ENCODE results near the gene WASF3. TPM values are rescaled to one million over a fixed set of nuclear protein-coding genes. Genes with fewer than 3 reads are reported as not detected.
"Not testable (repeated sequence)": the region's sequence is repeated elsewhere in the genome, so short reads cannot be mapped to it uniquely, and the experiment has no call there.

WASF3 gene
- total RNA-seq, 1 experiment from 2014 or later: 6.5 TPM

DNA sequence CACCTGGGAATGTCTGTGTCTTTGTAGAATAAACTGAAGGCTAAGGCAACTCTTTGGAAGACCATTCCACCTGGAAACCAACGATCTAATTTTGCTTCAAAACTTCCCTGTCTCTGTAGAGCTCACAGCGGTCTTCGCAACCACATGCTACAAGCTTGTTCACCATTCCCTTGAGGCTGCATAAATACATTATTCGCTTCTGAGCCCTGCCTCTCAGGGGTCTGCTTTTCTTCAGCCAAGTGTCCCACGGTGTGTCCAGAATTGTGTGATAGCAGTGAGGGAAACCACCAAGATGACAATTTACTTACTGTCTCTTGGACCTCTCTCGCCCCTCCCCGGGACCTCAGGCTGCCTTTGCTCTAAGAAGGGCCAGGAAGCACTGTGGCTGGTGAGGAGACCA lies 152.0 kb downstream of the WASF3 start:
- DNase-seq (ENCODE audit: low read depth): no peak

DNA sequence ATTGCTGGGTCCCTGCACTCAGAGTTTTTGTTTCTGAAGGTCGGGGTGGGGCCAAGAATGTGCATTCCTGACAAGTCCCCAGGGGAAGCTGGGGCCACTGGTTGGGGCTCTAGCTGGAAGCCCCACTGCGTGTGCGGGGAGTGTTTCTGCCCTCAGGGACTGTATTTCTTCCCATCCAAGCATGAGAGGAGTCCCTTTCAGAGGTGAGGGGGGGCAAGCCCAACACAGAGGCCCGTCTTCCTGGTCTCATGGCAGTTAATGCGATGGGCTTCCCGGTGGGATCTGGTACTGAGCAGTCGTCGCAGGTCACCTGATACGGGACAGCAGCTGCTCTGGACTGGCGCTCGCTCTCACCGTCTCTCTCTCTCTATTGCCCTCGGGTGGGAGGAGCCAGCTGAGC lies 152.7 kb downstream of the WASF3 start:
- no peak for DNase-seq (ENCODE audit: low read depth)

DNA sequence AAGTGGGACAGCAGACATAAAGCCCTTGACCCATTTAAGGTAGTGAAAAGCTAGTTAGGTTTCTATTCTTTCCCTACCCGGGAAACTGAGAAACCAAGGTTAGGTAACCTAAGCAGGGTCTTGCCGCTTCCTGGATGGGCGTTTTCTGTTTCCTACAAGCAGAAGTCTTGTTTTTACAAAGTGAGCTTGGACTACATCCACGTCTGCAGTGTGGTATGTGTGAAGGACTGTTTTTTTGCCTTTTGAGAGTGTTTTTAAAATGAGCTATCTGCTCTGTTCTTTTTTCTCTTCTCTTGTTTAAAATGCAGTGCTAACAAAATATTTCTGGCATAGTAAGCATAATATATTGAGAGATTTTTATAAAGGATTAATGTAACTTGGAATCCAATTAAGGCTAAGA lies 153.7 kb downstream of the WASF3 start:
- DNase-seq (ENCODE audit: low read depth): no peak

DNA sequence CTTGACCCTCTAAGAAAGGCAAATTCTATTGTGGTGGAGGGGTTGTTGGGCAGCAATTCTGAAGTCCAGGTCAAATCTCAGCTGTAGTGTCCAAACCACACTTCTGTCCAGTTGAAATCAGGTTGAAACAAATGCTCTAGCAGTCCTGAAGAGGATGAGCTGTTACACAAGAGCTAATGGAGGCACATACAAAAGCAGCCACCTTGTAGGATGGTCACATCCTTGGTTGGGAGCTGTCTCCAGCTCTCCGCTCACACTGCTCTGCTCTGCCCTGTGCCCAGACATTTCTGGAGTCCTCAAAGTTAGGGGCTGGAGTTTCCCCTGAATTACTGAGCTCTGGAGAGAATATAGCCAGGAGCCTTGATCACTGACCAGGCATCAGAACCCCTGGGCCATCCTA lies 155.9 kb downstream of the WASF3 start:
- DNase-seq (ENCODE audit: low read depth): no peak

DNA sequence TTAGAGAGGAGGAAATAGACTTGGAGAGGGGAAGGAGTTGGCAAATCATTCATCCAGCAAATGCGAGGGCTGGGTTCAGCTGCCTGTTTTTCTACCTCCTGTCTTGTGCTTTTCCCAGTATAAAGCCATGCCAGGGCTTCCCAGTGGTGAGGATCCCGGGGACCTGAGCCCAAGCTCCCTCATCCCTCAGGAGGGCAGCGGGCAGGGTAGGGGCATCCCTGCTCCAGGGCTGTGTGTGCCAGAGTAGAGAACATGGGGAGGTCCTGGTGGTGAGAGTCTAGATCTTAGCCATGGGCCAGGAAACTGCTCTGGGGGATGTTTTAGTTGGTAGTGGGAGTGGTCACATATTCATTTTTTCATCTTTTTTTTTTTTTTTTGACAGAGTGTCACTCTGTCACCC lies 159.5 kb downstream of the WASF3 start:
- no peak for DNase-seq (ENCODE audit: low read depth)

DNA sequence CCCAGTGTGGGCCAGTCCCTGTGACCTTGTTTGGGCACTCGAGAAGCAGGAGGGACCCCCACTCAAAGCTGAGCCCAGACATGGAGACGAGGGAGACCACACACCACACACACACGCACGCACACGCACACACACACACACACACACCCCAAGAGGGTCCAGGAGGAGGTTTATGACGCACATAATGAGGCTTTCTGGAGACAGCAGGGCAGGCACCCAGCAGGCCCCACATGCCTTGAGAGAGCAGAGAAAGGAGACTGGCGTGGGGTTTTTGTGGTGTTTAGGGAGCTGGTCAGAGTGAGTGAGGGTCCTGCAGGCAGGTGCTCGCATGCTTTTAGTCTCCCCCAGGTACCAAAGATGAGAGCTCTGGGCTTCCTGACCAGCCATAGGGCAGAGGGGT lies 160.7 kb downstream of the WASF3 start:
- DNase-seq (ENCODE audit: low read depth): no peak

DNA sequence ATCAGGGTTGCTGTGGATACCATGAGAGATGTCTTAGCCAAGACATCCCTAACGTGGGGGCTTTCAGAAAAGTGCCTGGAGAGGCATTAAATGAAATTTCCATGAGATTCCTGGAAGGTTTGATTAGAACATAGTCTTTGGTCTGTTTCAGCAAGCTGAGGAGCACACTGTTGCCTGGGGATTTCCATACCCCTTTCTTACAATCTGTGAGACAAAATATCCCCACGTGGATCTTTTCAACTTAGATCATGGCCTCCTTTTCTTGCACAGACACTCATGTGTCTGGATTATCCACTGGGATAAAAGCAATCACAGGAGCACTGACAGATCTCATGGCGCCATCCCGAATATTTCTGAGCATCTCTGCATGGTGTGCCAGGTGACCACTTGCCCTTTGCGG lies 161.4 kb downstream of the WASF3 start:
- DNase-seq (ENCODE audit: low read depth): no peak

DNA sequence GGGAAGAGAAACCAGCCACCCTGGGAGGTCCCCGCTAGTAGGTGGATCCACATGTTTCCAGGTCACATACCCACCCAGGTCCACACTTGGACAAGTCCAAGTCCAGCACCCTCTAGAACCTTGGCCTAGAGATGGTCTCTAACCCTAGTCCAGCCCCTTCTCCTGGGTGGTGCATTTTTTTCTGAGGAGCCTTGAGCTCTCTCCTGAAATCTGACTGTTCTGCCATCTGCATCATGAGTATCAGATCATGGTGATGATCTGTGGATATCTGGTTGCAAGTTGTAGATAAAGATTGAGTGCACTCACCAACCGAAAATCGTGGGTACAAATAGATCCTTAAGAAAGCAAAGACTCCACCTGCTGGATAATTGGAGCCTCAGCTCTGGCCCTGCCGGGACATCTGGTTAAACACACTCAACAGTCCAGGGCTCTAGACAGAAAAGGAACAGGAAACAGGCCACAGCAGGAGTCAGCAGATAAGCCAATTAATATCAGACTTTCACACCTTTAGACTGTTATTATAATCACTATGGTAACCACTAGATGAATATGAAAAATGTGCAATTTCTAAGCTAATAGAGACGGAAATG lies 162.0 kb downstream of the WASF3 start:
- peak; percentile 39 for DNase-seq (ENCODE audit: low read depth)

DNA sequence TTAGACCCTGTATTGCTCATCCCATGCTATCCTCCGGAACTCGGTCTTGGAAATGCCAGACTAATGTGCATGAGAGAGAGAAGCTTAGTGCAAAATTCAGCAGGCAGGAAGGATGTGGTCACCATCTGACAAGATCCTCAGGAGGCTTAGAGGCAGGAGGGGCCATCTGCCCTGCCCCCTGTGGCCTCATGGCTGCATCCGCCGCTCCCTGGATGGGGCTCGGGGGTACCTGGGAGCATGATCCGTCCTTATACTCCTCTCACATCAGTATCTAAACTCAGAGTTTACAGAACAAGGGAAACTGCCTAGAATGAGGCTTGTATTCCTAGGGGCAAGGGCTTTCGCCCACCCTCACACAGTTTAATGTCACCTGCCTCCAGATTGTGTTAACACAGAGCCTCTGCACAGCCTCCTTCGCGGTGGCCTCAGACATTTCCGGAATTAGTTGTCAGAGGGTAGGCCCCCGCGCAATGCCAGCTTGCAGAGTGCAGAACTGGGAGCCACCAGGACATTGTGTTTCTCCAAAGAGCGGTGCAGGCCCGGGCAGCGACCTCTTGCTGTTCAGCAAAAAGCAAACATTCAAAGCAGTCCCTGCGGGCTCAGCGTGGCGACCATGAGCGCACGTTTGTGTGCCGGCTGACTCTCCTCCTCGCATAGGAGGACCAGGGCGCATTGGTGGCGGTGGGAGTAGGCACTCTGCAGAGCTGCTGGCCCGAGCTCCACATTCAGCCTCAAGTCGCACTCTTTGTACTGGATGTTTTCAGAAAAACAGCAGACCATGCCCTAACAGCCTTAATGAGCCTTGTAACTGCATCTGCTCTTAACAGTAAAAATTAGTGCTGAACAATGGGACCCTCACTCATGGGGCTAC lies 164.0 kb downstream of the WASF3 start:
- DNase-seq (ENCODE audit: low read depth): peak; percentile 83

DNA sequence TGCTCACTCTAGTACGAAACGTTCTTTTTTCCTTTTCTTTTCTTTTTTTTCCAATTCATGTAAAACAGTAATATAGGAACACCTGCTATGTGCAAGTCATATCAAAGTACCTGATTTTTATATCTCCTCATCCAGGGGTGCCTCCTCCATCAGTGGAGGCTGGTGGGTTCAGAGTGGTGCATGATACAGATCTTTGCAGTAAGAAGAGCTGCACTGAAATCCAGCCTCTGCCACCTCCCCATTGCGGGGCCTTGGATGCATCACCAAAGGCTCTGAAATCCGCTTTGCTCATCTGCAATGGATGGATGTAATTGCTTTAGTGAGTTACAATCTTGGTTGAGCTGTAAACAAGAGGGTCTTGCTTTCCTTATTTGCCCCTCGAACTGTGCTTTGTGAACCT lies 164.8 kb downstream of the WASF3 start:
- DNase-seq (ENCODE audit: low read depth): no peak

DNA sequence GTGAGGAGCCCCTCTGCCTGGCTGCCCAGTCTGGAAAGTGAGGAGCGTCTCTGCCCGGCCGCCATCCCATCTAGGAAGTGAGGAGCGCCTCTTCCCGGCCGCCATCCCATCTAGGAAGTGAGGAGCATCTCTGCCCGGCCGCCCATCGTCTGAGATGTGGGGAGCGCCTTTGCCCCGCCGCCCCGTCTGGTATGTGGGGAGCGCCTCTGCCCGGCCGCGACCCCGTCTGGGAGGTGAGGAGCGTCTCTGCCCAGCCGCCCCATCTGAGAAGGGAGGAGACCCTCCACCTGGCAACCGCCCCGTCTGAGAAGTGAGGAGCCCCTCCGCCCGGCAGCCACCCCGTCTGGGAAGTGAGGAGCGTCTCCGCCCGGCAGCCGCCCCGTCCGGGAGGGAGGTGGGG lies 166.1 kb downstream of the WASF3 start:
- DNase-seq (ENCODE audit: low read depth): not testable (repeated sequence)

DNA sequence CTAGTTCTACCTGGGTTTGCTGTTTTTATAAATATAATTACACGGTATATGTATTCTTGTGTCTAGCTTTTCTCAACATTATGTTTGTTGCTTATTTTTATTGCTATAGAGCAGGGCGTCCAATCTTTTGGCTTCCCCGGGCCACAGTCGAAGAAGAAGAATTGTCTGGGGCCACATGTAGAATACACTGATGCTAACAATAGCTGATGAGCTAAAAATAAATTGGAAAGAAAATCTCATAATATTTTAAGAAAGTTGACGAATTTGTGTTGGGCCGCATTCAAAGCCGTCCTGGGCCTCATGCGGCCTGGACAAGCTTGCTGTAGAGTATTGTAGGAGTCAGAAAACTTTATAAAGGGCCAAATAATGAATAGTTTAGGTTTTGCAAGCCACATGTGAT lies 169.2 kb downstream of the WASF3 start:
- no peak for DNase-seq (ENCODE audit: low read depth)

DNA sequence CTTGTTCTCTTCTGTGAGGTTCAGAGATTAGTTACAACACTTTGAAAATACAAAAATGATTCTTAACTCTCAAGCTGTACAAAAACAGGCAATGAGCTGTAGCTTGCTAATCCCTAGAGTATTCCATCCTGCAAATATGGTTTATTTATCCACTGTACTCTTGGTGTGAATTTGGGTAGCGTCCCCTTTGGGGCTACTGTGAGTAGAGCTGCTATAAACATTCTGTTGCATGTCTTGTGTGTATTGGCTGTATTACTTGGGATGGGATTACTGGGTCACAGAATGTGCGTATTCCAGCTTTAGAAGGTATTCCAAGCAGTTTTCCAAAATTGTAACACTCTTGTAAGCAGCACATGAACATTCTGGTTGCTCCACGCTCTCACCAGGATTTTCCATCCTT lies 169.6 kb downstream of the WASF3 start:
- no peak for DNase-seq (ENCODE audit: low read depth)

DNA sequence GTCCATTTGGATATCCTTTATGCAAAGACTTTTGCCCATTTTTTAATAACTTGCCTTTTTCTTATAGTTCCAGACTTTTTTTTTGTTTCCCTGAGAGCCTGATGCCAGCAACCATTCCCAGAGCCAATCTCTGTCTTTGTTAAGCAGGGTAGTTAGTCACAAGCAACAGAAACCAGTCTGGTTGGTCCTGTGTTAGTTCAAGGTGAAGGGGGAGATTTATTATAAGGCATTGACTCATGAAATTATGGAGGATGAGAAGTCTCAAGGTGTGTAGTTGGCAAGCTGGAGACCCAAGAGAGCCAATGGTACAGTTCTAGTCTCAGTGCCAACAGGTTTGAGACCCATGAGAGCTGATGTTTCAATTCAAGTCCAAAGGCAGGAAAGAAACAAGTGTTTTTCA lies 170.2 kb downstream of the WASF3 start:
- no peak for DNase-seq (ENCODE audit: low read depth)

DNA sequence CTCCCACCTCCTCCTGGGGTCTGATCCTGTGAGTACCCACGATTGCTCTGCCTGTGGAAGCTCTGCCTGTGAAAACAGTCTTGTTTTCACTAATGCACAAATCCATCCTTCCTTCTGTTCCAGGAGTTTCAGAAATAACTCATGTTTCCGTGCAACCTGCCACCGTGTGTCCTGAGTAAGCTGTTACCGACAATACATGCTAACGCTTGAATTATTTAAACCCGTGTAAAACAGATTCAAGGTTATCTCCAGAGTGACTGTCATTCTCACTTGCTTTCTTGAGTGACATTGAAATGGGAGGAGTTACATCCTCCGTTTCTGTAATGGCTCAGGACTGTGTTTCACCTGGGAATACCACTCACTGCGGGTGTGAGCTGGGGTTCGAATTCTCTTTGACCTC lies 178.2 kb downstream of the WASF3 start:
- DNase-seq (ENCODE audit: low read depth): no peak

Other genes starting within 250 kb of the WASF3 start
- not detected in 2 replicates for gene GPR12, start 203.1 kb downstream of the WASF3 start, total RNA-seq (2014; rRNA removed; shearing (Covaris generic))

All from HT1080 (cell line).